SK-N-SH treated with all-trans-retinoic acid at 6 μM for 48 hours (cell line): ENCODE measurements around the gene SCNN1B.

Source experiments
- ARNTL ChIP-seq: fragments of 450-650 bp; formaldehyde crosslinking; IDR thresholded peaks from 2 replicates; pipeline ENCODE4 v1.5.0; 2020; ENCODE audit warnings: low read depth, mild to moderate bottlenecking, moderate library complexity, borderline replicate concordance
- CSDC2 ChIP-seq: fragments of 250-450 bp; sonication (Bioruptor Pico); IDR thresholded peaks from 2 replicates; pipeline ENCODE4 v1.5.0; 2020; ENCODE audit warnings: mild to moderate bottlenecking, moderate library complexity
- ESRRG ChIP-seq: fragments of 250-450 bp; sonication (Bioruptor Pico); IDR thresholded peaks from 2 replicates; pipeline ENCODE4 v1.6.1; 2021; ENCODE audit warnings: mild to moderate bottlenecking
- ISL1 ChIP-seq: fragments of 250-450 bp; sonication (Bioruptor Pico); IDR thresholded peaks from 2 replicates; pipeline ENCODE4 v2.1.2; 2022; ENCODE audit warnings: mild to moderate bottlenecking, moderate library complexity
- ZC3H10 ChIP-seq: fragments of 250-450 bp; sonication (Bioruptor Pico); IDR thresholded peaks from 2 replicates; pipeline ENCODE4 v1.5.1; 2021; ENCODE audit warnings: mild to moderate bottlenecking, moderate library complexity
- ZFP3 ChIP-seq: fragments of 250-450 bp; sonication (Bioruptor Pico); IDR thresholded peaks from 2 replicates; pipeline ENCODE4 v1.5.0; 2020; ENCODE audit warnings: mild to moderate bottlenecking, moderate library complexity
- ZFP30 ChIP-seq: fragments of 450-650 bp; formaldehyde crosslinking; IDR thresholded peaks from 2 replicates; pipeline ENCODE4 v1.5.0; 2022; ENCODE audit warnings: mild to moderate bottlenecking, moderate library complexity
- ZNF565 ChIP-seq: fragments of 450-650 bp; formaldehyde crosslinking; conservative IDR thresholded peaks from 2 replicates; pipeline ENCODE4 v1.5.0; 2020; ENCODE audit warnings: low read depth, mild to moderate bottlenecking, moderate library complexity
- TF ChIP-seq, protein P1 (sequence below): fragments of 250-450 bp; sonication (Bioruptor Pico); IDR thresholded peaks from 2 replicates; pipeline ENCODE4 v1.5.1; 2021; ENCODE audit warnings: mild to moderate bottlenecking, moderate library complexity

DNA sequence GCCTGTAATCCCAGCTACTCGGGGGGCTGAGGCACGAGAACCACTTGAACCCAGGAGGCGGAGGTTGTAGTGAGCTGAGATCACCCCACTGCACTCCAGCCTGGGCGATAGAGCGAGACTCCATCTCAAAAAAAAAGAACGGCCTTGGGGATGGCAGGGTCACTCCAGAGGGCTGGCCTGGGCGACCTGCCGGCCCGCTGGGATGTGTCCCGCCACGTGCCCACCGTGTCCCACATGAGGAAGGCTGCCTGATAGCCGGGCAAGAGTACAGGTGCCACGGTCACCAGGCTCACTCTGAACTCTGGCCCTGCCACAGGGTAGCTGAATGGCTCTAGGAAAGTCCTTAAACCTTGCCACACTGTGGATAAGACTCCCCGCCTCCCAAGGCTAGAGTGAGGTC lies 83.3 kb downstream of the SCNN1B start:
- TF ChIP-seq, protein P1, sequence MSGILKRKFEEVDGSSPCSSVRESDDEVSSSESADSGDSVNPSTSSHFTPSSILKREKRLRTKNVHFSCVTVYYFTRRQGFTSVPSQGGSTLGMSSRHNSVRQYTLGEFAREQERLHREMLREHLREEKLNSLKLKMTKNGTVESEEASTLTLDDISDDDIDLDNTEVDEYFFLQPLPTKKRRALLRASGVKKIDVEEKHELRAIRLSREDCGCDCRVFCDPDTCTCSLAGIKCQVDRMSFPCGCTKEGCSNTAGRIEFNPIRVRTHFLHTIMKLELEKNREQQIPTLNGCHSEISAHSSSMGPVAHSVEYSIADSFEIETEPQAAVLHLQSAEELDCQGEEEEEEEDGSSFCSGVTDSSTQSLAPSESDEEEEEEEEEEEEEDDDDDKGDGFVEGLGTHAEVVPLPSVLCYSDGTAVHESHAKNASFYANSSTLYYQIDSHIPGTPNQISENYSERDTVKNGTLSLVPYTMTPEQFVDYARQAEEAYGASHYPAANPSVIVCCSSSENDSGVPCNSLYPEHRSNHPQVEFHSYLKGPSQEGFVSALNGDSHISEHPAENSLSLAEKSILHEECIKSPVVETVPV (CRISPR knock-in tag): no peak
- no peak for TF ChIP-seq ZNF565 (CRISPR knock-in tag)
- TF ChIP-seq ESRRG (CRISPR knock-in tag): no peak
- no peak for TF ChIP-seq ARNTL
- TF ChIP-seq ISL1 (CRISPR knock-in tag): no peak
- no peak for TF ChIP-seq CSDC2 (CRISPR knock-in tag)
- no peak for TF ChIP-seq ZC3H10
- TF ChIP-seq ZFP3 (CRISPR knock-in tag): no peak
- TF ChIP-seq ZFP30 (CRISPR knock-in tag): no peak
